Measurements from ENCODE around the gene MAP3K1. TPM values are rescaled to one million over a fixed set of nuclear protein-coding genes. Genes with fewer than 3 reads are reported as not detected.
A peak's percentile ranks its signal among the peaks of the same experiment; 100 is the strongest.
"Not testable (repeated sequence)": the region's sequence is repeated elsewhere in the genome, so short reads cannot be mapped to it uniquely, and the experiment has no call there.

MAP3K1 gene
- 10 to 100 TPM; 22.8 to 35.9 (median 29.9) TPM for total RNA-seq

- Histone ChIP-seq H3K36me3 (no peaks in the 10 kb centered on the region), H3K27ac (peak within 1 kb of the TSS; percentile 94 to 99 (median 97)), H3K4me3 (peak within 1 kb of the TSS; percentile 82 to 97 (median 86)), H3K4me1 (peaks cover 0 to 49% (median under 1%) of the 10 kb centered on the region in 3 donors), H3K27me3 (no peaks in the 10 kb centered on the region), H3K9me3 (no peaks in the 10 kb centered on the region)
- peak; percentile 60 for DNase-seq
- TF ChIP-seq POLR2A (IDR thresholded peaks at IDR 0.05) (peak in 2 of 4 donors; percentile 57 to 61), CTCF (IDR thresholded peaks at IDR 0.05) (peak in 4 of 6 experiments; percentile 17 to 60 (median 40))
- WGBS, 2 donors, result 0% methylated on average over 17 of the region's 87 CpGs; no CpG with 5 or more reads in 1 of the 2 donors
- intact Hi-C loops (cut with DNase I), result no loop called here
Measured at GRCh38 chr5:56814963-56815657, at the start of gene MAP3K1. Gene MAP3K1 (plus strand): TSS chr5:56815549. CDS start chr5:56815574, 25 bp downstream.

GRCh38 chr5:56766926-56767325 is 48.4 kb upstream of the MAP3K1 start:
- no peaks in the 10 kb centered on the region for H3K36me3 ChIP-seq
- intact Hi-C loops (cut with DNase I), result no loop called here
- no peak overlapping the region for H3K4me3 ChIP-seq
- 78 to 79% methylated on average over 3 of the region's 3 CpGs for WGBS, 2 donors
- H3K4me1 ChIP-seq, result peaks cover 0 to 3% (median 0%) of the 10 kb centered on the region in 3 donors
- no peaks in the 10 kb centered on the region for H3K27me3 ChIP-seq
- H3K9me3 ChIP-seq, result no peaks in the 10 kb centered on the region
- TF ChIP-seq POLR2A (IDR thresholded peaks at IDR 0.05), result no peak
- TF ChIP-seq CTCF (IDR thresholded peaks at IDR 0.05), result no peak
- H3K27ac ChIP-seq, result no peak overlapping the region
- no peak for DNase-seq

- intact Hi-C loops (cut with DNase I), result no loop called here
- no peaks in the 10 kb centered on the region for H3K36me3 ChIP-seq
- no peaks in the 10 kb centered on the region for H3K4me1 ChIP-seq
- H3K9me3 ChIP-seq, result no peaks in the 10 kb centered on the region
- no peak for DNase-seq
- H3K27ac ChIP-seq, result no peak overlapping the region
- H3K4me3 ChIP-seq, result no peak overlapping the region
- H3K27me3 ChIP-seq, result no peaks in the 10 kb centered on the region
- WGBS, 2 donors, result 81 to 87% methylated on average over 5 of the region's 5 CpGs
- no peak for TF ChIP-seq CTCF (IDR thresholded peaks at IDR 0.05)
- no peak for TF ChIP-seq POLR2A (IDR thresholded peaks at IDR 0.05)
Measured at GRCh38 chr5:56769875-56770604, 45.3 kb upstream of the MAP3K1 start.

GRCh38 chr5:56772767-56773166 is 42.6 kb upstream of the MAP3K1 start:
- no peaks in the 10 kb centered on the region for H3K9me3 ChIP-seq
- no peaks in the 10 kb centered on the region for H3K36me3 ChIP-seq
- H3K4me3 ChIP-seq, result no peak overlapping the region
- TF ChIP-seq CTCF (IDR thresholded peaks at IDR 0.05), result no peak
- TF ChIP-seq POLR2A (IDR thresholded peaks at IDR 0.05), result no peak
- H3K27ac ChIP-seq, result no peak overlapping the region
- 90 to 91% methylated on average over 5 to 6 of the region's 6 CpGs for WGBS, 2 donors
- DNase-seq, result no peak
- H3K4me1 ChIP-seq, result no peaks in the 10 kb centered on the region
- no peaks in the 10 kb centered on the region for H3K27me3 ChIP-seq
- intact Hi-C loops (cut with DNase I), result no loop called here

- H3K9me3 ChIP-seq, result no peaks in the 10 kb centered on the region
- no peak for DNase-seq
- TF ChIP-seq CTCF (IDR thresholded peaks at IDR 0.05) (no peak), POLR2A (IDR thresholded peaks at IDR 0.05) (no peak)
- no peaks in the 10 kb centered on the region for H3K27me3 ChIP-seq
- intact Hi-C loops (cut with DNase I), result no loop called here
- no peak overlapping the region for H3K27ac ChIP-seq
- no peak overlapping the region for H3K4me3 ChIP-seq
- no peaks in the 10 kb centered on the region for H3K4me1 ChIP-seq
- 48 to 52% methylated on average over 3 of the region's 3 CpGs for WGBS, 2 donors
- no peaks in the 10 kb centered on the region for H3K36me3 ChIP-seq
Measured at GRCh38 chr5:56774957-56775356, 40.4 kb upstream of the MAP3K1 start.

GRCh38 chr5:56776212-56776846 is 39.0 kb upstream of the MAP3K1 start:
- H3K27ac ChIP-seq; H3K4me3 ChIP-seq; intact Hi-C loops (cut with DNase I); H3K36me3 ChIP-seq; H3K9me3 ChIP-seq; H3K27me3 ChIP-seq; H3K4me1 ChIP-seq; DNase-seq: not testable (repeated sequence)
- WGBS, 2 donors, result 53 to 65% methylated on average over 2 of the region's 2 CpGs

Measured in esophagus squamous epithelium (tissue), 5 donors.